ENCODE data around the gene GCH1.

Gene GCH1

GRCh38 chr14:54856152-54856551 lies 46.5 kb downstream of the GCH1 start:
- H3K4me2 ChIP-seq (ENCODE audit: low read length) = no peak overlapping the region
- no peaks in the 10 kb centered on the region for H3K4me1 ChIP-seq (ENCODE audit: control insufficient read depth, insufficient read depth, low read length)
- H3K36me3 ChIP-seq (ENCODE audit: insufficient read depth, low read length) = no peaks in the 10 kb centered on the region
- peaks cover 14% of the 10 kb centered on the region for H3K27me3 ChIP-seq (ENCODE audit: control insufficient read depth, insufficient read depth, low read length)
- no peak overlapping the region for H3K9ac ChIP-seq (ENCODE audit: low read depth, low read length)
- no peaks in the 10 kb centered on the region for H3K9me3 ChIP-seq (replicated peaks; ENCODE audit: low read length)
- no peak overlapping the region for H3K4me3 ChIP-seq (ENCODE audit: low read length)

- Histone ChIP-seq H3K4me1 (ENCODE audit: control insufficient read depth, insufficient read depth, low read length) (no peaks in the 10 kb centered on the region), H3K9ac (ENCODE audit: low read depth, low read length) (no peak overlapping the region), H3K4me3 (ENCODE audit: low read length) (no peak overlapping the region)
These were observed 48.4 kb downstream of the GCH1 start for GRCh38 chr14:54854181-54854580.

GRCh38 chr14:54853339-54853738 lies 49.3 kb downstream of the GCH1 start:
- Histone ChIP-seq H3K36me3 (ENCODE audit: insufficient read depth, low read length) (no peaks in the 10 kb centered on the region), H3K9me3 (replicated peaks; ENCODE audit: low read length) (no peaks in the 10 kb centered on the region), H3K27me3 (ENCODE audit: control insufficient read depth, insufficient read depth, low read length) (peaks cover 15% of the 10 kb centered on the region), H3K4me2 (ENCODE audit: low read length) (no peak overlapping the region), H3K4me1 (ENCODE audit: control insufficient read depth, insufficient read depth, low read length) (no peaks in the 10 kb centered on the region), H3K4me3 (ENCODE audit: low read length) (no peak overlapping the region), H3K9ac (ENCODE audit: low read depth, low read length) (no peak overlapping the region)

More at GRCh38 chr14:54854181-54854580, 48.4 kb downstream of the GCH1 start:
- H3K36me3 ChIP-seq (ENCODE audit: insufficient read depth, low read length) = no peaks in the 10 kb centered on the region
- no peaks in the 10 kb centered on the region for H3K9me3 ChIP-seq (replicated peaks; ENCODE audit: low read length)
- no peak overlapping the region for H3K4me2 ChIP-seq (ENCODE audit: low read length)
- H3K27me3 ChIP-seq (ENCODE audit: control insufficient read depth, insufficient read depth, low read length) = peaks cover 12% of the 10 kb centered on the region

- Histone ChIP-seq H3K9me3 (replicated peaks; ENCODE audit: low read length) (no peaks in the 10 kb centered on the region), H3K36me3 (ENCODE audit: insufficient read depth, low read length) (no peaks in the 10 kb centered on the region), H3K27me3 (ENCODE audit: control insufficient read depth, insufficient read depth, low read length) (peaks cover 16% of the 10 kb centered on the region), H3K4me3 (ENCODE audit: low read length) (no peak overlapping the region), H3K4me1 (ENCODE audit: control insufficient read depth, insufficient read depth, low read length) (no peaks in the 10 kb centered on the region), H3K9ac (ENCODE audit: low read depth, low read length) (no peak overlapping the region), H3K4me2 (ENCODE audit: low read length) (no peak overlapping the region)
These were observed 50.4 kb downstream of the GCH1 start for GRCh38 chr14:54852215-54852614.

- Histone ChIP-seq H3K9me3 (replicated peaks; ENCODE audit: low read length) (no peaks in the 10 kb centered on the region), H3K4me1 (ENCODE audit: control insufficient read depth, insufficient read depth, low read length) (no peaks in the 10 kb centered on the region), H3K4me2 (ENCODE audit: low read length) (no peak overlapping the region), H3K36me3 (ENCODE audit: insufficient read depth, low read length) (no peaks in the 10 kb centered on the region), H3K9ac (ENCODE audit: low read depth, low read length) (no peak overlapping the region), H3K27me3 (ENCODE audit: control insufficient read depth, insufficient read depth, low read length) (peaks cover 18% of the 10 kb centered on the region), H3K4me3 (ENCODE audit: low read length) (no peak overlapping the region)
These were observed 53.7 kb downstream of the GCH1 start for GRCh38 chr14:54848910-54849309.

GRCh38 chr14:54845641-54846040 lies 57.0 kb downstream of the GCH1 start:
- peaks cover 21% of the 10 kb centered on the region for H3K27me3 ChIP-seq (ENCODE audit: control insufficient read depth, insufficient read depth, low read length)
- no peak overlapping the region for H3K4me3 ChIP-seq (ENCODE audit: low read length)
- no peaks in the 10 kb centered on the region for H3K9me3 ChIP-seq (replicated peaks; ENCODE audit: low read length)
- no peak overlapping the region for H3K9ac ChIP-seq (ENCODE audit: low read depth, low read length)
- no peaks in the 10 kb centered on the region for H3K36me3 ChIP-seq (ENCODE audit: insufficient read depth, low read length)
- H3K4me1 ChIP-seq (ENCODE audit: control insufficient read depth, insufficient read depth, low read length) = no peaks in the 10 kb centered on the region
- no peak overlapping the region for H3K4me2 ChIP-seq (ENCODE audit: low read length)

GRCh38 chr14:54844479-54844878 lies 58.1 kb downstream of the GCH1 start:
- Histone ChIP-seq H3K36me3 (ENCODE audit: insufficient read depth, low read length) (no peaks in the 10 kb centered on the region), H3K4me1 (ENCODE audit: control insufficient read depth, insufficient read depth, low read length) (no peaks in the 10 kb centered on the region), H3K4me3 (ENCODE audit: low read length) (no peak overlapping the region)

GRCh38 chr14:54840798-54841197 lies 61.8 kb downstream of the GCH1 start:
- Histone ChIP-seq H3K4me3 (ENCODE audit: low read length) (no peak overlapping the region), H3K27me3 (ENCODE audit: control insufficient read depth, insufficient read depth, low read length) (peaks cover 21% of the 10 kb centered on the region)

More at GRCh38 chr14:54844479-54844878, 58.1 kb downstream of the GCH1 start:
- H3K9ac ChIP-seq (ENCODE audit: low read depth, low read length) = no peak overlapping the region
- H3K4me2 ChIP-seq (ENCODE audit: low read length) = no peak overlapping the region
- no peaks in the 10 kb centered on the region for H3K9me3 ChIP-seq (replicated peaks; ENCODE audit: low read length)
- peaks cover 31% of the 10 kb centered on the region for H3K27me3 ChIP-seq (ENCODE audit: control insufficient read depth, insufficient read depth, low read length)

GRCh38 chr14:54840336-54840735 lies 62.3 kb downstream of the GCH1 start:
- no peak overlapping the region for H3K4me2 ChIP-seq (ENCODE audit: low read length)
- H3K4me3 ChIP-seq (ENCODE audit: low read length) = no peak overlapping the region
- no peak overlapping the region for H3K9ac ChIP-seq (ENCODE audit: low read depth, low read length)
- H3K4me1 ChIP-seq (ENCODE audit: control insufficient read depth, insufficient read depth, low read length) = no peaks in the 10 kb centered on the region
- no peaks in the 10 kb centered on the region for H3K36me3 ChIP-seq (ENCODE audit: insufficient read depth, low read length)
- H3K27me3 ChIP-seq (ENCODE audit: control insufficient read depth, insufficient read depth, low read length) = peaks cover 23% of the 10 kb centered on the region
- no peaks in the 10 kb centered on the region for H3K9me3 ChIP-seq (replicated peaks; ENCODE audit: low read length)

More at GRCh38 chr14:54840798-54841197, 61.8 kb downstream of the GCH1 start:
- Histone ChIP-seq H3K4me1 (ENCODE audit: control insufficient read depth, insufficient read depth, low read length) (no peaks in the 10 kb centered on the region), H3K36me3 (ENCODE audit: insufficient read depth, low read length) (no peaks in the 10 kb centered on the region), H3K9ac (ENCODE audit: low read depth, low read length) (no peak overlapping the region), H3K9me3 (replicated peaks; ENCODE audit: low read length) (no peaks in the 10 kb centered on the region), H3K4me2 (ENCODE audit: low read length) (no peak overlapping the region)

- H3K36me3 ChIP-seq (ENCODE audit: insufficient read depth, low read length) = no peaks in the 10 kb centered on the region
- H3K9ac ChIP-seq (ENCODE audit: low read depth, low read length) = no peak overlapping the region
- no peak overlapping the region for H3K4me3 ChIP-seq (ENCODE audit: low read length)
- H3K9me3 ChIP-seq (replicated peaks; ENCODE audit: low read length) = no peaks in the 10 kb centered on the region
- no peak overlapping the region for H3K4me2 ChIP-seq (ENCODE audit: low read length)
- H3K4me1 ChIP-seq (ENCODE audit: control insufficient read depth, insufficient read depth, low read length) = no peaks in the 10 kb centered on the region
- peaks cover 29% of the 10 kb centered on the region for H3K27me3 ChIP-seq (ENCODE audit: control insufficient read depth, insufficient read depth, low read length)
These were observed 62.9 kb downstream of the GCH1 start for GRCh38 chr14:54839701-54840119.

GRCh38 chr14:54838931-54839512 lies 63.6 kb downstream of the GCH1 start:
- no peaks in the 10 kb centered on the region for H3K9me3 ChIP-seq (replicated peaks; ENCODE audit: low read length)
- peaks cover 29% of the 10 kb centered on the region for H3K27me3 ChIP-seq (ENCODE audit: control insufficient read depth, insufficient read depth, low read length)
- H3K4me2 ChIP-seq (ENCODE audit: low read length) = no peak overlapping the region
- H3K9ac ChIP-seq (ENCODE audit: low read depth, low read length) = no peak overlapping the region
- H3K4me3 ChIP-seq (ENCODE audit: low read length) = no peak overlapping the region
- no peaks in the 10 kb centered on the region for H3K4me1 ChIP-seq (ENCODE audit: control insufficient read depth, insufficient read depth, low read length)
- no peaks in the 10 kb centered on the region for H3K36me3 ChIP-seq (ENCODE audit: insufficient read depth, low read length)

- H3K4me2 ChIP-seq (ENCODE audit: low read length) = no peak overlapping the region
- no peak overlapping the region for H3K4me3 ChIP-seq (ENCODE audit: low read length)
- no peaks in the 10 kb centered on the region for H3K36me3 ChIP-seq (ENCODE audit: insufficient read depth, low read length)
- H3K9ac ChIP-seq (ENCODE audit: low read depth, low read length) = no peak overlapping the region
- H3K27me3 ChIP-seq (ENCODE audit: control insufficient read depth, insufficient read depth, low read length) = peaks cover 39% of the 10 kb centered on the region
- H3K4me1 ChIP-seq (ENCODE audit: control insufficient read depth, insufficient read depth, low read length) = no peaks in the 10 kb centered on the region
- no peaks in the 10 kb centered on the region for H3K9me3 ChIP-seq (replicated peaks; ENCODE audit: low read length)
These were observed 65.0 kb downstream of the GCH1 start for GRCh38 chr14:54837508-54838149.
